HG02943 (cell line): ENCODE results near the gene TDRD7.
"Not testable (repeated sequence)": the region's sequence is repeated elsewhere in the genome, so short reads cannot be mapped to it uniquely, and the experiment has no call there.

Experiments used
- ATAC-seq: cut with Tn5 transposase; IDR thresholded peaks from one replicate; pipeline ENCODE4 v1.9.1; 2021; ENCODE audit warnings: mild to moderate bottlenecking, low read depth, moderate library complexity; ENCODE audit not compliant: unreplicated experiment

TDRD7 gene

GRCh38 chr9:97470076-97470475 lies 58.2 kb downstream of the TDRD7 start:
- no peak for ATAC-seq

GRCh38 chr9:97473717-97474116 lies 61.8 kb downstream of the TDRD7 start:
- no peak for ATAC-seq

GRCh38 chr9:97474372-97474925 lies 62.6 kb downstream of the TDRD7 start:
- no peak for ATAC-seq

- ATAC-seq, result no peak
Observed at GRCh38 chr9:97475059-97475458, 63.2 kb downstream of the TDRD7 start.

GRCh38 chr9:97478301-97478981 lies 66.5 kb downstream of the TDRD7 start:
- ATAC-seq, result no peak

GRCh38 chr9:97479496-97480159 lies 67.7 kb downstream of the TDRD7 start:
- ATAC-seq, result no peak

- no peak for ATAC-seq
Observed at GRCh38 chr9:97480174-97480573, 68.3 kb downstream of the TDRD7 start.

GRCh38 chr9:97480749-97481148 lies 68.9 kb downstream of the TDRD7 start:
- no peak for ATAC-seq

- no peak for ATAC-seq
Observed at GRCh38 chr9:97484134-97484533, 72.2 kb downstream of the TDRD7 start.

- ATAC-seq, result no peak
Observed at GRCh38 chr9:97487107-97487506, 75.2 kb downstream of the TDRD7 start.

GRCh38 chr9:97487861-97488260 lies 76.0 kb downstream of the TDRD7 start:
- no peak for ATAC-seq

GRCh38 chr9:97491216-97491999 lies 79.5 kb downstream of the TDRD7 start:
- no peak for ATAC-seq

- not testable (repeated sequence) for ATAC-seq
Observed at GRCh38 chr9:97497558-97498375, 85.9 kb downstream of the TDRD7 start.

- not testable (repeated sequence) for ATAC-seq
Observed at GRCh38 chr9:97498846-97499245, 87.0 kb downstream of the TDRD7 start.

GRCh38 chr9:97500263-97500662 lies 88.4 kb downstream of the TDRD7 start:
- no peak for ATAC-seq

- no peak for ATAC-seq
Observed at GRCh38 chr9:97500765-97501176, 88.9 kb downstream of the TDRD7 start.

- ATAC-seq, result peak; percentile 57
Observed at GRCh38 chr9:97501177-97501971, 89.5 kb downstream of the TDRD7 start, which contains the start of gene TMOD1. TSS of gene TMOD1 (plus strand) at chr9:97501666. CDS start at chr9:97524189, 22,523 bp downstream.

- ATAC-seq, result peak; percentile 28
Observed at GRCh38 chr9:97501972-97502221, 90.0 kb downstream of the TDRD7 start.

GRCh38 chr9:97502222-97502983 lies 90.5 kb downstream of the TDRD7 start:
- no peak for ATAC-seq
